ENCODE results near the gene PM20D2.

PM20D2 gene

DNA sequence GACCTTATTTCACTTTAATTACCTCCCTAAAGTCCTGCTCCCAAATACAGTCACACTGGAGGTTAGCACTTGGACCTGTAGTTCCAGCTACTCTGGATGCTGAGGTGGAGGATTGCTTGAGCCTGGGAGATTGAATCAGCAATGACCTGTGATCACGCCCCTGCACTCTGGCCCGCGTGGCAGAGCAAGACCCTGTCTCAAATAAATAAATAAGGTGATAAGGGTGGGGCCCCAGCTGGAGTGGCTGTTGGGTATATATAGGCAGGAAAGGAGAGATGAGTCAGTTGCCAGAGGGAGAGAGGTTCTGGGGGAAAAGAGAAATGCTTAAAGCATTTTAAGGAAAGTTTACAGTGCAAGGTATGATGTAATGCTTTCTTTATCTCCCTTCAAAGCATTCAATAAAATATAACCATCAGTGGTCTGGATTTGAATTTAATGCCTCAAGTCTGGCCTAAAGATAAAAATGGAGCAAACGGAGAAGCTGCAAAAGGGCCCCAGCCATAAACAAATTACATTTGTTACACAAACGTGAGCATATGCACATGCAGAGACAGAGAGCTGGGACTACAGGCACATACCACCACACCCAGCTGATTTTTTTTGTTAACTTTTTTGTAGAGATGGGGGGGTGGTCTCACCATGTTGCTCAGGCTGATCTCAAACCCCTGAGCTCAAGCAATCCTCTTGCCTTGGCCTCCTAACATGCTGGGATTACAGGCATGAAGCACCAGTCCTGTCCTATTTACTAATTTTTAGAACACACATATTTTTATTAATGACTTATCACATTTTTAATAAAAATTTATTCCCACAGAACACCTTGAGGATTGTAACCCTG, 6.1 kb upstream of the PM20D2 start:
- Histone ChIP-seq H3K27me3 (ENCODE audit: insufficient read depth, poor library complexity, severe bottlenecking) (no peaks in the 10 kb centered on the region), H3K4me3 (replicated peaks; ENCODE audit: insufficient read depth, low read length) (no peak overlapping the region), H3K27ac (replicated peaks) (no peak overlapping the region)
- TF ChIP-seq POLR2AphosphoS5 (IDR thresholded peaks at IDR 0.05; ENCODE audit: low read depth) (no peak), SPI1 (IDR thresholded peaks at IDR 0.05; ENCODE audit: borderline replicate concordance, low read depth) (no peak), GABPA (IDR thresholded peaks at IDR 0.05; ENCODE audit: low read depth) (no peak)
- TF ChIP-seq, protein P1, sequence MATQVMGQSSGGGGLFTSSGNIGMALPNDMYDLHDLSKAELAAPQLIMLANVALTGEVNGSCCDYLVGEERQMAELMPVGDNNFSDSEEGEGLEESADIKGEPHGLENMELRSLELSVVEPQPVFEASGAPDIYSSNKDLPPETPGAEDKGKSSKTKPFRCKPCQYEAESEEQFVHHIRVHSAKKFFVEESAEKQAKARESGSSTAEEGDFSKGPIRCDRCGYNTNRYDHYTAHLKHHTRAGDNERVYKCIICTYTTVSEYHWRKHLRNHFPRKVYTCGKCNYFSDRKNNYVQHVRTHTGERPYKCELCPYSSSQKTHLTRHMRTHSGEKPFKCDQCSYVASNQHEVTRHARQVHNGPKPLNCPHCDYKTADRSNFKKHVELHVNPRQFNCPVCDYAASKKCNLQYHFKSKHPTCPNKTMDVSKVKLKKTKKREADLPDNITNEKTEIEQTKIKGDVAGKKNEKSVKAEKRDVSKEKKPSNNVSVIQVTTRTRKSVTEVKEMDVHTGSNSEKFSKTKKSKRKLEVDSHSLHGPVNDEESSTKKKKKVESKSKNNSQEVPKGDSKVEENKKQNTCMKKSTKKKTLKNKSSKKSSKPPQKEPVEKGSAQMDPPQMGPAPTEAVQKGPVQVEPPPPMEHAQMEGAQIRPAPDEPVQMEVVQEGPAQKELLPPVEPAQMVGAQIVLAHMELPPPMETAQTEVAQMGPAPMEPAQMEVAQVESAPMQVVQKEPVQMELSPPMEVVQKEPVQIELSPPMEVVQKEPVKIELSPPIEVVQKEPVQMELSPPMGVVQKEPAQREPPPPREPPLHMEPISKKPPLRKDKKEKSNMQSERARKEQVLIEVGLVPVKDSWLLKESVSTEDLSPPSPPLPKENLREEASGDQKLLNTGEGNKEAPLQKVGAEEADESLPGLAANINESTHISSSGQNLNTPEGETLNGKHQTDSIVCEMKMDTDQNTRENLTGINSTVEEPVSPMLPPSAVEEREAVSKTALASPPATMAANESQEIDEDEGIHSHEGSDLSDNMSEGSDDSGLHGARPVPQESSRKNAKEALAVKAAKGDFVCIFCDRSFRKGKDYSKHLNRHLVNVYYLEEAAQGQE (IDR thresholded peaks at IDR 0.05; ENCODE audit: insufficient replicate concordance, low read depth): no peak
- TF ChIP-seq, protein P2, sequence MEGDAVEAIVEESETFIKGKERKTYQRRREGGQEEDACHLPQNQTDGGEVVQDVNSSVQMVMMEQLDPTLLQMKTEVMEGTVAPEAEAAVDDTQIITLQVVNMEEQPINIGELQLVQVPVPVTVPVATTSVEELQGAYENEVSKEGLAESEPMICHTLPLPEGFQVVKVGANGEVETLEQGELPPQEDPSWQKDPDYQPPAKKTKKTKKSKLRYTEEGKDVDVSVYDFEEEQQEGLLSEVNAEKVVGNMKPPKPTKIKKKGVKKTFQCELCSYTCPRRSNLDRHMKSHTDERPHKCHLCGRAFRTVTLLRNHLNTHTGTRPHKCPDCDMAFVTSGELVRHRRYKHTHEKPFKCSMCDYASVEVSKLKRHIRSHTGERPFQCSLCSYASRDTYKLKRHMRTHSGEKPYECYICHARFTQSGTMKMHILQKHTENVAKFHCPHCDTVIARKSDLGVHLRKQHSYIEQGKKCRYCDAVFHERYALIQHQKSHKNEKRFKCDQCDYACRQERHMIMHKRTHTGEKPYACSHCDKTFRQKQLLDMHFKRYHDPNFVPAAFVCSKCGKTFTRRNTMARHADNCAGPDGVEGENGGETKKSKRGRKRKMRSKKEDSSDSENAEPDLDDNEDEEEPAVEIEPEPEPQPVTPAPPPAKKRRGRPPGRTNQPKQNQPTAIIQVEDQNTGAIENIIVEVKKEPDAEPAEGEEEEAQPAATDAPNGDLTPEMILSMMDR (IDR thresholded peaks at IDR 0.05; ENCODE audit: insufficient read depth, low read length): no peak
- no peak for DNase-seq (ENCODE audit: low read depth in 1 of 2, low spot score in 1 of 2)

DNA sequence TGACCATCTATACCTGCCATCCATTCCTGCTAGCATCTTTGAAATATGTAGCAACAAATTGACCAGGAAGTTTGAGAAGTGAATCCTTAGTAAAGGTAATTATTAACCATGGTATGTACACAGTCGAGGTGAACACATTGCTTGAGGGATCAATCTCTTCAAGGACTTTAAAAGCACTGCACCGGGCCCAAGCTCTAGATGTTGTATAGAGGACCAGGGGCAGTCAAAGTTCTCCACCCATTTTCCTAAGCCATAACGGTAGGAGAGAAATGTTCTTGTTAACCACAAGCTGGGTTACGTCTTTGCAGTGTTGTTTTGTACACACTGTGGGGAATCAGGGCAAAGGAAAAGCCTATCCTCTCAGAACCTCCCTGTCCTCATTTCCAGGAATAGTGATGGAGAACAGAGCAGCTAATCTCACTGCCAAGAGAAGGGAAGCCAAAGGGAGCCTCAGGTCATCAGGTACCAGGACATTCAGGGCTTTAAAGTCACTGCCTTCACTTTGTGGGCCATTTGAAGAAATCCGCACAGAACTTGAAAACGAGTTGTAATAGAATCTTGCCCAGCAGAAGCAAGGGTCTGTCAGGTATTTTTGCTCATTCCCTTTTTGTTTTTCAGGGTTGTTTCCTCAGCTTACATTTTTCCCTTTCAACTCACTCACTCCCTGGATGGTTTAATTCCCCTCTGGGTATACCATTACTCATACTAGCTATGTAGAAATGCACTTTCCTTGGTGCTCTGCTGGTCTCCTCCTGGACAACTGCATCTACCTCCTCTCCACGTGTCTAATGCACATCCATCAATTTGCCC, 5.3 kb upstream of the PM20D2 start:
- Histone ChIP-seq H3K4me3 (replicated peaks; ENCODE audit: insufficient read depth, low read length) (no peak overlapping the region), H3K27ac (replicated peaks) (no peak overlapping the region)

More for the DNA sequence above, 5.3 kb upstream of the PM20D2 start:
- no peaks in the 10 kb centered on the region for H3K27me3 ChIP-seq (ENCODE audit: insufficient read depth, poor library complexity, severe bottlenecking)
- TF ChIP-seq, protein P1 (IDR thresholded peaks at IDR 0.05; ENCODE audit: insufficient replicate concordance, low read depth): no peak
- TF ChIP-seq POLR2AphosphoS5 (IDR thresholded peaks at IDR 0.05; ENCODE audit: low read depth) (no peak), SPI1 (IDR thresholded peaks at IDR 0.05; ENCODE audit: borderline replicate concordance, low read depth) (no peak), GABPA (IDR thresholded peaks at IDR 0.05; ENCODE audit: low read depth) (no peak)
- TF ChIP-seq, protein P2 (IDR thresholded peaks at IDR 0.05; ENCODE audit: insufficient read depth, low read length): no peak
- DNase-seq (ENCODE audit: low read depth in 1 of 2, low spot score in 1 of 2): no peak
